Gastrocnemius medialis (tissue), 4 donors: ENCODE measurements around the gene PPIL4. TPM values are rescaled to one million over a fixed set of nuclear protein-coding genes. Genes with fewer than 3 reads are reported as not detected.

Source experiments
- ATAC-seq, 2 donors: fragments of 150-250 bp; one replicate each; pipeline ENCODE4 v1.9.1; 2016
- DNase-seq, 2 donors: peaks; one replicate each; pipeline ENCODE4 v3.0.0-alpha.2; 2019
- H3K27ac ChIP-seq, 4 donors: fragments of 200-600 bp; sonication (generic); 1 replicate in 1 of 4; 2 replicates in 3 of 4; pipeline ENCODE4 v1.5.1; 2016 to 2018; ENCODE audit warnings: mild to moderate bottlenecking in 2 of 4, moderate library complexity in 1 of 4
- H3K27me3 ChIP-seq, 3 donors: fragments of 200-600 bp; sonication (generic) in 2 of 3; 1 replicate in 1 of 3; 2 replicates in 2 of 3; pipeline versions ENCODE4 v1.5.1 to v1.6.0; 2016 to 2019; ENCODE audit warnings: mild to moderate bottlenecking in 1 of 3, moderate library complexity in 1 of 3
- H3K36me3 ChIP-seq, 2 donors: fragments of 200-600 bp; sonication (generic) in 1 of 2; one replicate each; pipeline ENCODE4 v1.5.1; 2017 to 2018
- H3K4me1 ChIP-seq, 2 donors: fragments of 200-600 bp; sonication (generic) in 1 of 2; one replicate each; pipeline ENCODE4 v1.5.1; 2016 to 2017; ENCODE audit warnings: mild to moderate bottlenecking in 2 of 2
- H3K4me3 ChIP-seq, 4 donors: fragments of 200-600 bp; sonication (generic) in 3 of 4; 1 replicate in 1 of 4; 2 replicates in 3 of 4; pipeline ENCODE4 v1.5.1; 2016 to 2019; ENCODE audit warnings: mild to moderate bottlenecking in 2 of 4
- H3K9me3 ChIP-seq, 3 donors: fragments of 200-600 bp; sonication (generic) in 2 of 3; 1 replicate in 1 of 3; 2 replicates in 2 of 3; pipeline ENCODE4 v1.5.1; 2016 to 2019
- POLR2A ChIP-seq, 2 donors: fragments of 450-650 bp; IDR thresholded peaks; one replicate each; pipeline ENCODE4 v1.6.1; 2017; ENCODE audit warnings: antibody characterized with exemption in 2 of 2, mild to moderate bottlenecking in 2 of 2, moderate library complexity in 2 of 2
- in situ Hi-C, 4 donors: fragments of 200-750 bp; cut with MboI; loops; one replicate each; pipeline versions ENCODE4 v1.15.0 to v1.8.0; 2017; ENCODE audit warnings: low sequenced_read_pairs in 4 of 4
- intact Hi-C: fragments of 100-400 bp; cut with DNase I; formaldehyde crosslinking; loops from one replicate; pipeline ENCODE4 v1.15.1; 2023; ENCODE audit warnings: low total_unique reads
- total RNA-seq, 4 donors: library from RNA; depleted of rRNA; stranded (reverse); fragments of >200 nt; gene quantifications; one replicate each; pipeline versions ENCODE4 v1.1.0 to v1.2.3, GENCODE V29; 2016
- TF ChIP-seq, protein P1 (sequence below), 5 experiments: fragments of 450-650 bp in 3 of 5; fragments of 200-600 bp in 2 of 5; sonication (generic) in 2 of 5; IDR thresholded peaks in 4 of 5; conservative IDR thresholded peaks in 1 of 5; 1 replicate in 4 of 5; 2 replicates in 1 of 5; pipeline ENCODE4 v1.5.1; 2016 to 2019; ENCODE audit warnings: antibody characterized with exemption in 5 of 5, mild to moderate bottlenecking in 3 of 5, moderate library complexity in 3 of 5

Gene PPIL4
- total RNA-seq, 4 donors from 2014 or later = 14.9 to 26.2 (median 18.5) TPM

DNA sequence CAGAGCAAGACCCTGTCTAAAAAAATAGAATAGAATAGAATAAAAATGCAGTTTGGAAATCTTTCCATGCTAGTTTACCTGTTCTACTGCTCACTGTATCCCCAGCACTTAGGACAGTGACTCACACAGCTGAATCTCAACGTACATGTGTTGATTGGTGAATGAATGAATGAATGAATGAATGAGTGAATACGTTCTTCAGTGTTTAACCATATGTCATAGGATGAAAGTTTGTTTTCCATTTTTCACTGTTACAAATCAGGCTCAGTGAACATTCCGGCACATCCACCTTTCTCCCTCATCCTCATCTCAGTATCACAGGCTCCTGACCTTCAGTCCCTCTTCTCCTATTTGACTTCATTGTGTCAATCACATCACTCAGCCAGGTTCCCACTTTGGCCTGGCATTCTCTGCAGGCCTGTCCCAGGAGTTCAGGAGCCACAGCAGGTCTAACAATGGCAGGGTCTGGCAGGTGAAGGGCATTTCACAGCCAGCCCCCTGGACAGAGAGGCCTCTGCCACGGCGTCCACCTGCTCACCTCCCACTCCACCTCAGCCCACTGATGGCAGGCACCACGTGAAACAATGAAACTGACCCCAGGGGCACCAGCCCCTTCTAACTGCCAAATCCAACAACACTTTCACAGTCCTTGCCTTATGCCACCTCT, 68.9 kb downstream of the PPIL4 start:
- DNase-seq (no peak), ATAC-seq (no peak)
- peaks cover 0 to 4% of the 10 kb centered on the region in 2 donors for H3K4me1 ChIP-seq
- intact Hi-C loops = no loop called here
- TF ChIP-seq, protein P1, sequence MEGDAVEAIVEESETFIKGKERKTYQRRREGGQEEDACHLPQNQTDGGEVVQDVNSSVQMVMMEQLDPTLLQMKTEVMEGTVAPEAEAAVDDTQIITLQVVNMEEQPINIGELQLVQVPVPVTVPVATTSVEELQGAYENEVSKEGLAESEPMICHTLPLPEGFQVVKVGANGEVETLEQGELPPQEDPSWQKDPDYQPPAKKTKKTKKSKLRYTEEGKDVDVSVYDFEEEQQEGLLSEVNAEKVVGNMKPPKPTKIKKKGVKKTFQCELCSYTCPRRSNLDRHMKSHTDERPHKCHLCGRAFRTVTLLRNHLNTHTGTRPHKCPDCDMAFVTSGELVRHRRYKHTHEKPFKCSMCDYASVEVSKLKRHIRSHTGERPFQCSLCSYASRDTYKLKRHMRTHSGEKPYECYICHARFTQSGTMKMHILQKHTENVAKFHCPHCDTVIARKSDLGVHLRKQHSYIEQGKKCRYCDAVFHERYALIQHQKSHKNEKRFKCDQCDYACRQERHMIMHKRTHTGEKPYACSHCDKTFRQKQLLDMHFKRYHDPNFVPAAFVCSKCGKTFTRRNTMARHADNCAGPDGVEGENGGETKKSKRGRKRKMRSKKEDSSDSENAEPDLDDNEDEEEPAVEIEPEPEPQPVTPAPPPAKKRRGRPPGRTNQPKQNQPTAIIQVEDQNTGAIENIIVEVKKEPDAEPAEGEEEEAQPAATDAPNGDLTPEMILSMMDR (IDR thresholded peaks at IDR 0.05 in 4 of 5, conservative IDR thresholded peaks at IDR 0.05 in 1 of 5) = no peak
- TF ChIP-seq POLR2A (IDR thresholded peaks at IDR 0.05) = no peak
- no peak overlapping the region for H3K4me3 ChIP-seq
- no peaks in the 10 kb centered on the region for H3K36me3 ChIP-seq
- no peaks in the 10 kb centered on the region for H3K27me3 ChIP-seq
- in situ Hi-C loops = no loop called here
- no peak overlapping the region for H3K27ac ChIP-seq
- H3K9me3 ChIP-seq = no peaks in the 10 kb centered on the region

DNA sequence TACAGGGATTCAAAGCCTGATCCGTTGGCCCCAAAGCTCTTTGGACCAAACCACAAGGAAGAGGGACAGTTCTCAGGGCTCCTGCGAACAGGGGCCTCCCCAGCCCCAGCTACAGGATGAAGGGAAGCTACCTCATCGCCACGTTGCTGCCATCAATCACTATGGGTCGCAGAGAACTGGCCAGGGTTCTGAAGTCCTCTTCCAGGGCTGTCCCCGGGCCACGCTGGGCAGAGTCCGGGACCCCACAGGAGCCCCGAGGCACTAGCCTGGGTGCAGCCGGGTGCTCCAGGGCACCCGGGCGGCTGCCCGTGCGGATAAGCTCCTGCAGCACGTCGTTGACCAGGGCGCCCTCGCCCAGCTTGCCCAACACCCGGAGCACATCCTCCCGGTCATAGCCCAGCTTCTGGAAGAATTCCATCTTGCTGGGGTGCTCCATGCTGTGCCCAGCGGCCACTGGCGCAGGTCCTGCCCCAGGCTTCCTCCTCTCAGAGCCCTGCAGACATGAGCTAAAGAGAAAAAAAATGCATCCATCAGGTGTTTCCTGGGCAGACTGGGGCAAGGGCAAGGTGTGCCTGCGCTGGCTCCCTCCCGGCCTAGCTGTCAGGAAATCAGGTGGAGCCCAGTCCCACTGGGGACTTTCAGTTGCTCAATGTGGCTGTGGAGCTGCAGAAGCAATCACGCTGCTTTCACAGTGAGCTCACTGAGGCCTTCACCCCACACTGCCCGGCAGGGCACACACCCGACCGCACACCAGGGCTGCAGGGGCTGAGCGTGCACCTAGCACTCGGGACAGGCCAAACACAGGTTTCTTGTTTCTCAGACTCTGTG, 71.5 kb downstream of the PPIL4 start:
- intact Hi-C loops = no loop called here
- ATAC-seq = no peak
- Histone ChIP-seq H3K27ac (no peak overlapping the region), H3K27me3 (no peaks in the 10 kb centered on the region), H3K4me3 (no peak overlapping the region), H3K4me1 (no peaks in the 10 kb centered on the region), H3K9me3 (no peaks in the 10 kb centered on the region), H3K36me3 (no peaks in the 10 kb centered on the region)
- DNase-seq = no peak
- TF ChIP-seq POLR2A (IDR thresholded peaks at IDR 0.05) = no peak
- TF ChIP-seq, protein P1 (IDR thresholded peaks at IDR 0.05 in 4 of 5, conservative IDR thresholded peaks at IDR 0.05 in 1 of 5) = no peak
- in situ Hi-C loops = no loop called here

DNA sequence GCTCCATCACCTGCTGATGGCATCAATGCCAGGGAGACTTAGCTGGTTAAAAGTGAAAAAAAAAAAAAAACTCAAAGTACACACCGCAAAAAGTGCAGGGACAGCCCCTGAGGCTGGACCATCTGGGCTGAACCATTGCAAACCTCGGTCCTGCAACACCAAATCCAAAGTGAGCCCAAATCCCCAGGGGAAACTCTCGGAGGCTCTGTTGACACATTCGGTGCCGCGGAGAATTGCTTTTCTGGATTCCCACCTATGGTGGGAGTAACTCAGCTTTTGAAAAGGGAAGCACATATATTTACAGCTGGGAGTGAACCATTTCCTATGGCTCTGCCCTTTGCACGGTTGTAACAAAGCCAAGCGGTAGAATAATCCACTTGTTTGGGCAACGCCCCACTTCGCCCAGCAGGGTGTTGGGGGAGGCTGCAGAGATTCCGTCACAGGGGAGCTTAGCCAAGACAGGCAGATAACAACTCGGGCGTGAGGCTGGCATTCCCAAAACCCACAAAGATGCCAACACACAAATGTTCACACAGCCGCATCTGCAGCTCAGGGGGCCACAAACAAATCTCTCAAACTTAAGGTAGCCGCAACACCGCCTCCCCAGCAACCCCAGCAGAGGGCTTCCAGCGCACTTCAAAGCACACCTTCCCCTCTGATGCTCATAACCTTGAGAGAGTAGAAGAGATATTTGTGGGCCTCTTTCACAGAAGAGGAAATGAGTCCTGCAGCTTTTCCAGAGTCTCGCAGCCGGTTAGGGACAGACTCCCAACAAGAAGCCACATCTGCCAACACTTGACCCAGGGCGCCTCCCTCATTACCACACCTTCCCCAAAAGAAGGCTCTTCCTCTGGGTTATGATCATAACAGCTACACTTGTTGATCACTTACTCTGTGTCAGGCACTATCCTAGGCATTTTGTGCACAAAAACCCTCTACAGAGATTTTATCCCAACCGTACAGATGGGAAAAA, 72.5 kb downstream of the PPIL4 start:
- no peak for ATAC-seq
- no peak overlapping the region for H3K4me3 ChIP-seq
- intact Hi-C loops (no loop called here), in situ Hi-C loops (no loop called here)
- no peaks in the 10 kb centered on the region for H3K4me1 ChIP-seq
- no peaks in the 10 kb centered on the region for H3K36me3 ChIP-seq
- DNase-seq = no peak
- H3K27ac ChIP-seq = no peak overlapping the region
- no peaks in the 10 kb centered on the region for H3K9me3 ChIP-seq
- TF ChIP-seq, protein P1 (IDR thresholded peaks at IDR 0.05 in 4 of 5, conservative IDR thresholded peaks at IDR 0.05 in 1 of 5) = no peak
- no peak for TF ChIP-seq POLR2A (IDR thresholded peaks at IDR 0.05)
- H3K27me3 ChIP-seq = no peaks in the 10 kb centered on the region

DNA sequence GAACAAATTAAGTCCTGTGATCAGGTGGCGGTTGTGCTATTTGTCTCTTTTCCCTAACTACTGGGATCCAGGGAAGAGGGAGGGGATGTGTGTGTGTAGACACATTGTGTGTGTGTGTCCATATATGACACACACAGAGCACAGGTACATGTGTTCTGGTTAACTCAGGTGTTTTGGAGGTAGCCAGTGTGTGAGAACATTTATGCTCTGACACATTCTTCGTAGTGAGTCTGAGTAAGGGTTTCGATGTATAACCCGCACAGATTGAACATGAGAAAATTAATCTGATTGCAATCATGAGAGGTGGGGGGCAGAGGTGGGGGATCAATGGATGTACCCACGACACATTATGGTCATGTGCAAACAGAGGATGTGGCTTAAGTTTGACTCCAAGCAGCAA, 73.6 kb downstream of the PPIL4 start:
- H3K4me3 ChIP-seq = no peak overlapping the region
- TF ChIP-seq POLR2A (IDR thresholded peaks at IDR 0.05) = no peak
- TF ChIP-seq, protein P1 (IDR thresholded peaks at IDR 0.05 in 4 of 5, conservative IDR thresholded peaks at IDR 0.05 in 1 of 5) = no peak
- H3K9me3 ChIP-seq = no peaks in the 10 kb centered on the region
- H3K27ac ChIP-seq = no peak overlapping the region
- ATAC-seq (no peak), DNase-seq (no peak)
- in situ Hi-C loops = no loop called here
- no peaks in the 10 kb centered on the region for H3K4me1 ChIP-seq
- H3K36me3 ChIP-seq = no peaks in the 10 kb centered on the region
- intact Hi-C loops = no loop called here
- no peaks in the 10 kb centered on the region for H3K27me3 ChIP-seq
